T-helper 1 cell treated with Interleukin-12 subunit alpha and Interleukin-12 subunit beta and Interleukin-4 antibody, amounts not matched to agents 30 μg/mL and 1 μg/mL, for 36 hours (primary cell): ENCODE data around the gene HCFC1.
"Not testable (repeated sequence)": the region's sequence is repeated elsewhere in the genome, so short reads cannot be mapped to it uniquely, and the experiment has no call there.

ENCODE experiments used
- H3K27ac Mint-ChIP-seq: one replicate; pipeline ENCODE4 v1.8.0; 2021; ENCODE audit warnings: mild to moderate bottlenecking, mixed read lengths
- H3K27me3 Mint-ChIP-seq: one replicate; pipeline ENCODE4 v1.8.0; 2021; ENCODE audit warnings: low read depth, mixed read lengths
- H3K36me3 Mint-ChIP-seq: one replicate; pipeline ENCODE4 v1.8.0; 2021; ENCODE audit warnings: low read depth, mixed read lengths
- H3K4me1 Mint-ChIP-seq: one replicate; pipeline ENCODE4 v1.8.0; 2021; ENCODE audit warnings: low read depth, mixed read lengths
- H3K4me3 Mint-ChIP-seq: one replicate; pipeline ENCODE4 v1.8.0; 2021; ENCODE audit warnings: mild to moderate bottlenecking, moderate library complexity, mixed read lengths
- H3K9me3 Mint-ChIP-seq: one replicate; pipeline ENCODE4 v1.8.0; 2021; ENCODE audit warnings: mixed read lengths

HCFC1 gene

GRCh38 chrX:153992180-153992579, 20.6 kb upstream of the HCFC1 start:
- H3K4me3 Mint-ChIP-seq: no peak overlapping the region
- peaks cover 4% of the 10 kb centered on the region for H3K4me1 Mint-ChIP-seq
- peaks cover 1% of the 10 kb centered on the region for H3K36me3 Mint-ChIP-seq
- no peaks in the 10 kb centered on the region for H3K27me3 Mint-ChIP-seq
- no peak overlapping the region for H3K27ac Mint-ChIP-seq
- H3K9me3 Mint-ChIP-seq: no peaks in the 10 kb centered on the region

- Mint-ChIP-seq H3K4me3 (no peak overlapping the region), H3K9me3 (no peaks in the 10 kb centered on the region), H3K27ac (no peak overlapping the region), H3K36me3 (peaks cover 1% of the 10 kb centered on the region), H3K27me3 (no peaks in the 10 kb centered on the region), H3K4me1 (peaks cover 4% of the 10 kb centered on the region)
Observed at GRCh38 chrX:153991013-153991580, 19.5 kb upstream of the HCFC1 start.

GRCh38 chrX:153989973-153990655, 18.5 kb upstream of the HCFC1 start:
- Mint-ChIP-seq H3K27ac (no peak overlapping the region), H3K27me3 (no peaks in the 10 kb centered on the region), H3K36me3 (peaks cover 1% of the 10 kb centered on the region), H3K4me3 (no peak overlapping the region), H3K9me3 (no peaks in the 10 kb centered on the region), H3K4me1 (peaks cover 4% of the 10 kb centered on the region)

GRCh38 chrX:153988493-153988892, 16.9 kb upstream of the HCFC1 start:
- H3K27me3 Mint-ChIP-seq: no peaks in the 10 kb centered on the region
- H3K36me3 Mint-ChIP-seq: peaks cover 1% of the 10 kb centered on the region
- no peak overlapping the region for H3K27ac Mint-ChIP-seq
- peaks cover 15% of the 10 kb centered on the region for H3K4me1 Mint-ChIP-seq
- H3K9me3 Mint-ChIP-seq: no peaks in the 10 kb centered on the region
- H3K4me3 Mint-ChIP-seq: no peak overlapping the region

GRCh38 chrX:153984351-153985178, 12.9 kb upstream of the HCFC1 start:
- Mint-ChIP-seq H3K4me3 (peak overlapping the region; percentile 69), H3K9me3 (no peaks in the 10 kb centered on the region), H3K27ac (peak overlapping the region; percentile 94), H3K36me3 (peaks cover 3% of the 10 kb centered on the region), H3K4me1 (peaks cover 35% of the 10 kb centered on the region), H3K27me3 (no peaks in the 10 kb centered on the region)

- H3K4me3 Mint-ChIP-seq: peak overlapping the region; percentile 58
- H3K4me1 Mint-ChIP-seq: peaks cover 33% of the 10 kb centered on the region
- no peaks in the 10 kb centered on the region for H3K27me3 Mint-ChIP-seq
Observed at GRCh38 chrX:153983321-153983801, 11.7 kb upstream of the HCFC1 start.

GRCh38 chrX:153981771-153982533, 10.3 kb upstream of the HCFC1 start:
- no peaks in the 10 kb centered on the region for H3K9me3 Mint-ChIP-seq
- H3K4me1 Mint-ChIP-seq: peaks cover 33% of the 10 kb centered on the region
- H3K27ac Mint-ChIP-seq: peak overlapping the region; percentile 94
- peaks cover 3% of the 10 kb centered on the region for H3K36me3 Mint-ChIP-seq
- H3K27me3 Mint-ChIP-seq: no peaks in the 10 kb centered on the region
- peak overlapping the region; percentile 65 for H3K4me3 Mint-ChIP-seq

More at GRCh38 chrX:153983321-153983801, 11.7 kb upstream of the HCFC1 start:
- Mint-ChIP-seq H3K36me3 (peaks cover 3% of the 10 kb centered on the region), H3K27ac (peak overlapping the region; percentile 94), H3K9me3 (no peaks in the 10 kb centered on the region)

GRCh38 chrX:153981231-153981630, 9.6 kb upstream of the HCFC1 start:
- H3K4me3 Mint-ChIP-seq: peak overlapping the region; percentile 65
- peak overlapping the region; percentile 94 for H3K27ac Mint-ChIP-seq
- peaks cover 3% of the 10 kb centered on the region for H3K36me3 Mint-ChIP-seq
- H3K9me3 Mint-ChIP-seq: no peaks in the 10 kb centered on the region
- no peaks in the 10 kb centered on the region for H3K27me3 Mint-ChIP-seq
- H3K4me1 Mint-ChIP-seq: peaks cover 33% of the 10 kb centered on the region

- Mint-ChIP-seq H3K4me3 (peak overlapping the region; percentile 69), H3K27ac (peak overlapping the region; percentile 91), H3K4me1 (peaks cover 33% of the 10 kb centered on the region)
- H3K27me3 Mint-ChIP-seq, H3K9me3 Mint-ChIP-seq, H3K36me3 Mint-ChIP-seq: not testable (repeated sequence)
Observed at GRCh38 chrX:153980394-153980793, 8.8 kb upstream of the HCFC1 start.

GRCh38 chrX:153974726-153975286, 3.2 kb upstream of the HCFC1 start:
- Mint-ChIP-seq H3K36me3 (peaks cover 4% of the 10 kb centered on the region), H3K27me3 (no peaks in the 10 kb centered on the region), H3K4me1 (peaks cover 12% of the 10 kb centered on the region), H3K9me3 (no peaks in the 10 kb centered on the region), H3K4me3 (no peak overlapping the region), H3K27ac (peak overlapping the region; percentile 94)

- H3K9me3 Mint-ChIP-seq: no peaks in the 10 kb centered on the region
- H3K4me1 Mint-ChIP-seq: peaks cover 12% of the 10 kb centered on the region
- no peaks in the 10 kb centered on the region for H3K27me3 Mint-ChIP-seq
- peak overlapping the region; percentile 94 for H3K27ac Mint-ChIP-seq
- peaks cover 9% of the 10 kb centered on the region for H3K36me3 Mint-ChIP-seq
- H3K4me3 Mint-ChIP-seq: peak overlapping the region; percentile 85
Observed at GRCh38 chrX:153974003-153974725, 2.5 kb upstream of the HCFC1 start.

- peak overlapping the region; percentile 85 for H3K4me3 Mint-ChIP-seq
- H3K4me1 Mint-ChIP-seq: peaks cover 12% of the 10 kb centered on the region
Observed at GRCh38 chrX:153973127-153974002, 1.7 kb upstream of the HCFC1 start.

More at GRCh38 chrX:153973127-153974002, 1.7 kb upstream of the HCFC1 start:
- no peaks in the 10 kb centered on the region for H3K9me3 Mint-ChIP-seq
- H3K27ac Mint-ChIP-seq: peak overlapping the region; percentile 94
- H3K27me3 Mint-ChIP-seq: no peaks in the 10 kb centered on the region
- H3K36me3 Mint-ChIP-seq: peaks cover 9% of the 10 kb centered on the region
